MM.1S (cell line): Measurements from ENCODE around the gene DAB2.

Experiments used
- EZH2 ChIP-seq: fragments of 300-600 bp; sonication (generic); optimal IDR thresholded peaks from 2 replicates; pipeline ENCODE3; 2017; ENCODE audit warnings: low read depth, mild to moderate bottlenecking, antibody characterized with exemption, low read length, mixed read lengths
- TF ChIP-seq, protein P1 (sequence below): fragments of 300-600 bp; sonication (generic); IDR thresholded peaks from 2 replicates; pipeline ENCODE4 v1.5.1; 2016; ENCODE audit warnings: antibody characterized with exemption, low read length, mixed read lengths

DNA sequence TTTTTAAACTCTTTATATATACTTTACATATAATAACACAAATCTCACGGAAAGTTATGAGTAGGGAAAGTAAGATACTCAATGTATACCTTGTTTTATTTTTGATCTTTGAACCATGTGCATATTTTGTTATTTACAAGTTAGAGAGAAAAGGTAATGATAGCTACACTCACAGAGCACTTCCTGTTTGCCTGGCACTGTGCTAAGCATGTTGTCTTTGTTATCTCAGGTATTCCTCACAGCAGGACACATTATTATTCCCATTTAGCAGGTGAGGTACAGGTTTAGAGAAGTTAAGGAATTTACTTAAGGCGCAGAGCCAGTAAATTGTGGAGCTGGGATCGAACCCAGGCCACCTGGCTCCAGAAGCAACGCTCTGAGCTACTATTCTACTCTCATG is 63.5 kb downstream of the DAB2 start:
- no peak for TF ChIP-seq EZH2
- TF ChIP-seq, protein P1, sequence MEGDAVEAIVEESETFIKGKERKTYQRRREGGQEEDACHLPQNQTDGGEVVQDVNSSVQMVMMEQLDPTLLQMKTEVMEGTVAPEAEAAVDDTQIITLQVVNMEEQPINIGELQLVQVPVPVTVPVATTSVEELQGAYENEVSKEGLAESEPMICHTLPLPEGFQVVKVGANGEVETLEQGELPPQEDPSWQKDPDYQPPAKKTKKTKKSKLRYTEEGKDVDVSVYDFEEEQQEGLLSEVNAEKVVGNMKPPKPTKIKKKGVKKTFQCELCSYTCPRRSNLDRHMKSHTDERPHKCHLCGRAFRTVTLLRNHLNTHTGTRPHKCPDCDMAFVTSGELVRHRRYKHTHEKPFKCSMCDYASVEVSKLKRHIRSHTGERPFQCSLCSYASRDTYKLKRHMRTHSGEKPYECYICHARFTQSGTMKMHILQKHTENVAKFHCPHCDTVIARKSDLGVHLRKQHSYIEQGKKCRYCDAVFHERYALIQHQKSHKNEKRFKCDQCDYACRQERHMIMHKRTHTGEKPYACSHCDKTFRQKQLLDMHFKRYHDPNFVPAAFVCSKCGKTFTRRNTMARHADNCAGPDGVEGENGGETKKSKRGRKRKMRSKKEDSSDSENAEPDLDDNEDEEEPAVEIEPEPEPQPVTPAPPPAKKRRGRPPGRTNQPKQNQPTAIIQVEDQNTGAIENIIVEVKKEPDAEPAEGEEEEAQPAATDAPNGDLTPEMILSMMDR: no peak
